HFF-Myc (cell line): ENCODE results near the gene SPOCD1.

Experiments used
- DNase-seq: peaks from one replicate; pipeline ENCODE4 v3.0.0-alpha.2; 2011; ENCODE audit warnings: low read depth; ENCODE audit errors: extremely low read depth
- H3K4me3 ChIP-seq: replicated peaks from 2 replicates; pipeline ENCODE4 v1.5.1; 2011; ENCODE audit warnings: low read depth, mild to moderate bottlenecking, control low read depth, low read length
- TF ChIP-seq, protein P1 (sequence below): IDR thresholded peaks from 2 replicates; pipeline ENCODE4 v1.5.1; 2012; ENCODE audit warnings: mild to moderate bottlenecking, low read depth, low read length, control low read depth; ENCODE audit errors: missing control alignments

The SPOCD1 gene

DNA sequence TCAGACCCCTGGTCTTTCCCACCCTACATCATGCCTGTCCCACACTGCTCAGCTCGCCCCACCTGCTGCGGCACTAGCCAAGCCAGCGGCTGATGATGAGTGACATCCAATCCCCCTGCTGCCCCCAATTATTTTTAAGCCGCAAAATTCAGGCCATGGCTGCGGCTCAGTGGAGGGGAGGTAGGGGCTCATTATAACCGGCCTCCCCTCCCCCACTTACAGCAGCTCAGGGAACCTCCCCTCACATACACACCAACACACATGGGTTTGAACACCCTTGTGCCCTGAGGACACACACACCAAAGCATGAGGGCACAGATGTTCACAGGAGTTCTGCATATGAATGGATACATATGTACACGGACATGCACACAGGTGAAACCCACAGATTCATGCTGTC is 57.0 kb downstream of the SPOCD1 start:
- no peak for DNase-seq
- no peak overlapping the region for H3K4me3 ChIP-seq
- TF ChIP-seq, protein P1, sequence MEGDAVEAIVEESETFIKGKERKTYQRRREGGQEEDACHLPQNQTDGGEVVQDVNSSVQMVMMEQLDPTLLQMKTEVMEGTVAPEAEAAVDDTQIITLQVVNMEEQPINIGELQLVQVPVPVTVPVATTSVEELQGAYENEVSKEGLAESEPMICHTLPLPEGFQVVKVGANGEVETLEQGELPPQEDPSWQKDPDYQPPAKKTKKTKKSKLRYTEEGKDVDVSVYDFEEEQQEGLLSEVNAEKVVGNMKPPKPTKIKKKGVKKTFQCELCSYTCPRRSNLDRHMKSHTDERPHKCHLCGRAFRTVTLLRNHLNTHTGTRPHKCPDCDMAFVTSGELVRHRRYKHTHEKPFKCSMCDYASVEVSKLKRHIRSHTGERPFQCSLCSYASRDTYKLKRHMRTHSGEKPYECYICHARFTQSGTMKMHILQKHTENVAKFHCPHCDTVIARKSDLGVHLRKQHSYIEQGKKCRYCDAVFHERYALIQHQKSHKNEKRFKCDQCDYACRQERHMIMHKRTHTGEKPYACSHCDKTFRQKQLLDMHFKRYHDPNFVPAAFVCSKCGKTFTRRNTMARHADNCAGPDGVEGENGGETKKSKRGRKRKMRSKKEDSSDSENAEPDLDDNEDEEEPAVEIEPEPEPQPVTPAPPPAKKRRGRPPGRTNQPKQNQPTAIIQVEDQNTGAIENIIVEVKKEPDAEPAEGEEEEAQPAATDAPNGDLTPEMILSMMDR: no peak

DNA sequence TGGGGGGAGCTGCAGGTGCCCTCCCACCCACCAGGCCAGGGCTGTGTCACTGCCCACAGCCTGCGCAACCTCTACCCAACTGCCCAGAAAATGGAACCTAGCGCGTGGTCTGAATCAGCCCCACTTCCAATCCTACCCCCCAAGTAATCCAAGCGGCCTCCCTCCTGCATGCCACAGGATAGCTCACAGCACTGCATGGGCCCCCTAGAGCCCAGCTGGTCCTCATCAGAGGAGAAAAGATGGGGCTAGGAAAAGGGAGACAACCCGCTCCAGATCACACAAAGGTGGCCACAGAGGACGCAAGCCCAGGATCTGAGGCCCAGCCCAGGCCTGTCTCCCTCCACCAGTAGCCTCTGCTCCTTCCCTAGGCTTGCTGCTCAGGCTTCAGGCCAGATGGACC is 57.8 kb downstream of the SPOCD1 start:
- TF ChIP-seq, protein P1: no peak
- no peak overlapping the region for H3K4me3 ChIP-seq

DNA sequence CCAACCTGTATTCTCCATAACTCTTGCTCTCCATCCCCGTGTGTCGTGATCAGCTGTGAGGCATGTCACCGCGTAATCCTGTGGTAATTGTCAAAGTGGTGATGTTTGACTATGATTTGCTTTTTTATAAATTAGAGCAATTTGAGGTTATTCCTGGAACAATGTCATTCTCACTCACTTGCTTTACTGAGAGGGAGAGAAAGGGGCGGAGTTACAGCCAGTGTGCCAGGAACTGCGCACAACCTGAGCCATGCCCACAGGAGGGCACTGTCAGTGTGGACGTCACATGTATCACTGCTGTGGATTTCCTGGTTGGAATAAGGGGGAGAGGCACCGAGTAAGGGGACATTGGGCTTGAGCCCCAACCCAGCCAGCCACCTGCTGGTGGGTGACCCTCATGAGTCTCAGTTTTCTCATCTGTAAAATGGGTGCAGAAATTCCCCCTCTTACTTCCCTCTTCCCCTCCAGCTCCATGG is 58.6 kb downstream of the SPOCD1 start:
- no peak overlapping the region for H3K4me3 ChIP-seq
- DNase-seq: no peak
- TF ChIP-seq, protein P1: no peak

More for the DNA sequence above, 57.8 kb downstream of the SPOCD1 start:
- DNase-seq: no peak

DNA sequence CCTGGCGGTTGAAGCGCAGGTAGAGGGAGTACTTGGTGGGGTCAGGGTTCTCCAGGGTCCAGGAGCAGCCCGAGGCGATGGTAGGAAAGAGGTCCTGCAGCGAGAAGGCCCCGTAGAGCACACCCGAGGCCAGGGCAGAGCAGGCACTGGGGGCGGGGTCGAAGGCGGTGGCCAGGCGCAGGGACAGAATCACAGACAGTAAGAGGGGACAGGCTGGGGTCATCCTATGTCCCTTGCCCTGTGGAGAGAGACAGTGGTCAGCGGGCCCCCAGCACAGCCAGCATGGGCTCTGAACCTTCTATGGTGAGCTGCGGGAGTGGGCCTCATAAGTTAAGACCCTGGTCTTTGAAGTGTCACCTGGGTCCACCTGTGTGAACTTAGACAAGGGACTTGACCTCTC is 59.2 kb downstream of the SPOCD1 start:
- TF ChIP-seq, protein P1: no peak
- no peak overlapping the region for H3K4me3 ChIP-seq
- no peak for DNase-seq

DNA sequence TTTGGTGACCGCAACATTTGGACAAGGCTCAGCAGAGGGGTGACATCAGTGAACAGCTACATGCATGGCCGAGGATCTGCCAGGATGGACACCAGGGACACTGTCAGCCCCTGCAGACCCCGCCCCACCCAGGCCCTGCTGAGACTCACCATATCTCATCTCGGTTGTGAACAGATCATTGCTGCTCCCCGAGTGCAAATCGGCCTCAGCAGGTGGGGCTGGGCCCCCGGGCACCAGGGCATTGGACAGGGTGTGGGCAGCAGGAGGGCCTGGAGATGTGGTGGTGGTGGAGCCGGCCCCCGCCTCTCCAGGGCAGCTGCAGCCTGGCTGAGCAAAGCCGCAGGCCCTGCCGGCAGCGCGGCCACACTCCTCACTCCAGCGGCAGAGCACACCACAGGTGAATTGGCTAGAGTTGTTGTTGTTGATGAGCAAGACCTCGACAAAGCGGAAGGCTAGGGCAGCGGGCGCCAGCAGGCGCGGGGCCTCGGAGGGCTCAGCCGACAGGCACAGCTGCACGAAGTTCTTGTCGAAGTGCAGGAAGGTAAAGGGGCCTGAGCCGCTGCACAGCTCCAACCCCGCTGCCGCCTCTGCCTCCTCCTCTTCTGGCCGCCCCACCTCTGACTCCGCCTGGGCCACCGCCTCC is 59.9 kb downstream of the SPOCD1 start:
- no peak for DNase-seq
- TF ChIP-seq, protein P1: no peak
- no peak overlapping the region for H3K4me3 ChIP-seq

DNA sequence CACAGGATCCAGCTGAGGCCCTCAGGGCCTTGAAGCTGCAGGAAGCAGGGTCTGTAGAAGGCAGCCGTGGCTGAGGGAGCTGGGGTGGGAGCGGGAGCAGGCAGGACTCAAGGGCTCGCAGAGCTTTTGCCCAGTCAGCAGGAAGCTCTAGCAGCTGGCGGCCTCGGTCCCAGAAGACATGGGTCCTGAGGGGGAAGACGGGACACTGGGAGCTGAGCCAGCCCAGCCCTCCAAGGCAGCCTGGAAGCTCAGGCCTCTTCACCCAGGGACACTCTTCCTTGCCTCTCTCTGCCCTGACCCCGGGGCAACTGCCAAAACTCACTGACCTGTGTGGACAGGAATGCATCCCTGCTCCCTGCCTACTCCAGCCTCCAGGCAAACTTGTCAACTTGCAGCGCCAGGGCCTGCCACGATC is 60.6 kb downstream of the SPOCD1 start:
- TF ChIP-seq, protein P1: no peak
- DNase-seq: no peak
- H3K4me3 ChIP-seq: no peak overlapping the region

DNA sequence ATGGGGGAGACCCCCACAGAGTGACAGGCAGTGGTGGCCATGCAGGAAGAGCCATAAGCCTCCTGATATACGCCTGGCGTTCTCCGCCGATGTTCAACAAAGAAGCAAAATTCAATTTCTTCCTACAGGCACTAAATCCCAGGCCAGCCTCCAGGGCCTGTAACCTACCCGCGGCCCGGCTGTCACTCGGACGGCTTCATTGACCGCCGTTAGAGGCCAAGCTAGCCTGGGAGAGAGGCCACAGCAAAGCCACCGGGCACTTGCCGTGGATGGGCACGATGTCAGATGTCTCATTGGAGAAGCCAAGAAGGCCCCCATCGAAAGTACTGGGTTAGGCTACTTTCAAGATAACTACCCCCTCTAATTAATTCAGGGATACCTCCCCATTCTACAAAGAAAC is 61.4 kb downstream of the SPOCD1 start:
- H3K4me3 ChIP-seq: no peak overlapping the region
- DNase-seq: no peak
- TF ChIP-seq, protein P1: no peak
